HEK293T (cell line): ENCODE results near the gene GJA8.

Experiments
- BHLHE40 ChIP-seq: fragments of 450-650 bp; IDR thresholded peaks from 2 replicates; pipeline ENCODE4 v1.6.1; 2016; ENCODE audit warnings: mild to moderate bottlenecking, moderate library complexity, borderline replicate concordance
- HDGF ChIP-seq: fragments of 450-650 bp; IDR thresholded peaks from 2 replicates; pipeline ENCODE4 v1.6.1; 2017; ENCODE audit warnings: antibody characterized with exemption, borderline replicate concordance
- LEF1 ChIP-seq: fragments of 450-650 bp; IDR thresholded peaks from 2 replicates; pipeline ENCODE4 v1.6.1; 2017; ENCODE audit warnings: mild to moderate bottlenecking, borderline replicate concordance
- NFRKB ChIP-seq: fragments of 450-650 bp; IDR thresholded peaks from 2 replicates; pipeline ENCODE4 v1.6.1; 2016; ENCODE audit warnings: mild to moderate bottlenecking, moderate library complexity
- SUZ12 ChIP-seq: fragments of 450-650 bp; IDR thresholded peaks from 2 replicates; pipeline ENCODE4 v1.6.1; 2016; ENCODE audit warnings: mild to moderate bottlenecking
- TARDBP ChIP-seq: fragments of 450-650 bp; IDR thresholded peaks from 2 replicates; pipeline ENCODE4 v1.6.1; 2016
- ZNF384 ChIP-seq: fragments of 450-650 bp; IDR thresholded peaks from 2 replicates; pipeline ENCODE4 v1.6.1; 2016

GRCh38 chr1:147892216-147892615, 10.4 kb upstream of the GJA8 start:
- no peak for TF ChIP-seq SUZ12
- TF ChIP-seq BHLHE40, result no peak
- TF ChIP-seq NFRKB, result no peak
- no peak for TF ChIP-seq HDGF
- TF ChIP-seq ZNF384, result no peak
- no peak for TF ChIP-seq LEF1
- TF ChIP-seq TARDBP, result no peak
